Fibroblast of skin of back (primary cell): ENCODE data around the gene NDUFAF2.

Source experiments
- DNase-seq: peaks from one replicate; pipeline ENCODE4 v3.0.0-alpha.2; 2013

The NDUFAF2 gene

DNA sequence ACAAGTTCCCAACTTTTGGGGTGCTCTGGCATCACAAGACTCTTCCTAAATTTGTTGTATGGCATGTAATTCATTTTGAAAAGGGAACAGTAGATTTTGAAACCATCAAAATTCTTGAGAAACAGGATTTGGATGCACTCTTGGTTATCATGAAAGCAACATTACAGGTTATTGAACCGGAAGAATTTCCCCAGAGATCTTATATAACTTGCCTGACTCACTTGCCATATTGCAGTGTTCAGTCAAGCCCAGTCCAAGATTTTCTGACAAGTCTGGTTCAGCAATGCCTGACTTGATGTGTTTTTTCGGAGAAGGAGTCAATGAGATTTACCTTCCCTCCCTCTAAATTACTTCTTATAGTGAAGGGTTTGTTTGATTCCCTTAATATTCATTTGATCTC, 185.3 kb downstream of the NDUFAF2 start:
- DNase-seq = no peak

DNA sequence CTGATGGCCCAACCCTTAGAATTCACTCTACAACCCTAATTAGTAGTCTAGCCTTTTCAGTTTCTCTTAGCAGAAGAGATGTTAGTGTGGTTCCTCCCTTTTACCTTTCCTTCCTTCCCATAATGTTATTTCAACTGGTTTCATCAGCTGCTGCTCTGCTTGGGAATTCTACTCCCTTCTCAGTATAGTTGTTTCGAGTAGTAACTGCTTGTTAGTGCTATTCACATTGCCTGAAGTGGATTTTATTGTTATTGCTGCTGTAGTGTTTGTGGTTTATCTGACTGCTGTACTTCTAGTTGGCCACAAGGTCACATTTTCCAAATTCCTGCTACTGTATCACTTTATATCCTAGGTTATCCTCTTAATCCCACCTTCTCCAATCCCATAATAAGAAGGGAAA, 187.6 kb downstream of the NDUFAF2 start:
- DNase-seq = peak; percentile 24

DNA sequence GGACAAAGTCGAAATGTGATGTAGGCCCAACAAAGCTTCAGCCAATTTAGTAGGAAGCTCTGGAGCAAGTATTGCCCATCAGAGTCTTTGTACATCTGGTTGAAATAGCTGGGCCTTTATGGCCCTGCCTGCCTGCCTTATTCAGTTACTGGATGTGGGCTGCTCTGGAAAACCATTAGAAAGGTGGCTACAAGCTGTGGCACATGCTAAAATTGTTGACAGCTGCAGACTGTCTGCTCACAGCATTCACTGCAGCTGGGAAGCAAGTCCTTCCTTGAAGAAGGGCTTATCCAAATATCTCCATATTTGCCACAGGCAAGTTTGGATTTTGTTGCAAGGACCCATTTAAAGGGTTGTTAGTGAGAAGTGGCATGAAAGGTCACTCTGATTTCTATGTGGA, 192.8 kb downstream of the NDUFAF2 start:
- DNase-seq = no peak

DNA sequence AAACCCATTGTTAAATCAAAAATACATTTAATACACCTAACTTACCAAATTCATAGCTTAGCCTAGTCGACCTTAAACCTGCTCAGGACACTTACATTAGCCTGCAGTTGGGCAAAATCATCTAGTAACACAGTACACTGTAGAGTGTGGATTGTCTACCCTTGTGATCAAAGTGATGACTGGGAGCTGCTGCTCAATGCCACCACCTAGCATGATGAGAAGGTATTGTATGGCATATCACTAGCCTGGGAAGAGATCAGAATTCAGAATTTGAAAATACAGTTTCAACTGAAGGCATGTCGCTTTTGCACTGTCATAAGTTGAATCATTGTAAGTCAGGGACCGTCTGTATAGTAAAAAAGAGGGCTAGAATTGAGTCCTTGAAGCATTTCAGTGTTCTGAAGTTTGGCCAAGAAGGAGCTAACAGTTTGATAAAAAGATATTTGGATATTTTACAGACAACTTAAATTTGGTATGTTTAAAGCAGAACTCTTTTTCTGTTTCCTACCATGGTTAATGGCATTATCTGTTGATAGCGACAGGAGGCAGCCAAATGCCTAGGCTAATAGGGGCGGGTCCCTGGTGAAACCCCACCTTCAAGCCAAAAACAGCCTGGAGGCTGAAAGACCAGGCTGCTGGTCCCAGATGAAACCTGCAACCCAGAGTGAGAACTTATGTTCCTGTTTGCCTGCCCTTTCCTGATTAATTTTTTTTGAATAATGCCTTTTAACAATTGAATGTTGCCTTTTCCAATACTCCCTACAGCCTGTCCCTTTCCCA, 194.3 kb downstream of the NDUFAF2 start:
- no peak for DNase-seq

DNA sequence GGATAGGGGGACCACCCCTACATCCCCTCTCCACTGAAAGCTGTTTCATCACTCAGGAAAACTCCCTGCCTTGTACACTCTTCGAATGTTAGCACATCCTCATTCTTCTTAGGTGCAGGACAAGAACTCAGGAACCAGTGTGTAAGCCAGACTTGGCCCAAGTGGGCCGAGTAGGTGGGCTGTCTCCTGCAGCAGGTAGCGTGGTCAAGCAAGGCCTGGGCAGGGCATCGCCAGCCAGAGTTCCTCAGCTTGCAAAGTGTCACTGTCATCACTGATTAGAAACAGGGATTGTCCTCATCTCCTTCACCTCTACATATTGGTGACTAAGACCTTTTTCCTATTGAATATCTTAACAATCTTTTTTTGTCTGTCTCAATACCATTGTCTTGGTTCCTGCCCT, 194.9 kb downstream of the NDUFAF2 start:
- DNase-seq = no peak

DNA sequence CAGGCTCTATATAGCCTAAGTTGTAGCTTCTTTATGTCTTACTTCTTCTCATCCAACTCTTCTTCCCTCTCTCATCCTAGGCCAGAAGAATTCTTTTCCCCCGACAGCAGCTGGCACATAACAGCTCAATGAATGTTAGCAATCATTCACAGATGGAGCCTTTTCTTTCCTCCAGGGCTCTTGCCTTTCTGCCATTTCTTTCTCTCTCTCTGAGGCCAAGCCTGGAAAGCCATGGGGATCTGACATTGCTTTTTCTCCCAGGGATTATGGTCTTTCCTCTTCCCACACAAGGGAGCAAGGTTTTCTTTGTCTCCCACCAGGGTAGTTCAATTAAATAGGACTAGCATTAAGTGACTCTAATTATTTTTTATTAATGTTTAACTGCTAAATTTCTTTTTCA, 196.8 kb downstream of the NDUFAF2 start:
- DNase-seq = no peak

DNA sequence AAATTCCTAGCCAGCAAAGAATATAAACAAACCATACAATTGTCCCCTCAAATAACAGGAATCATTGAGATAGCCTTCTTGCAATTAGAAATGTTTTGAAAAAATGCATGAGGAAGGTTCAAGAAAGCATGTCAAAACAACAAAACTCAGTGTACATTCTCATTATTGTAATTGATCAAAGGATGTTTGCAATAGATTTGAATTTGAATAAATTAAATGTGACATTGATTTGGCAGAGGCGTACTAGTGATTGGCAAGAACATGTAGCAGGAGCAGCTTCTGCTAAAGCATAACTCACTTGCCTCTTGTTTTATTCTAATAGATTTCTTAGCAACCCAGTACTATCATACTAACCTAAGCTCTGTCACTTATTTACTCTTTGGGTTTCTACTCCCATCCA, 197.4 kb downstream of the NDUFAF2 start:
- no peak for DNase-seq

DNA sequence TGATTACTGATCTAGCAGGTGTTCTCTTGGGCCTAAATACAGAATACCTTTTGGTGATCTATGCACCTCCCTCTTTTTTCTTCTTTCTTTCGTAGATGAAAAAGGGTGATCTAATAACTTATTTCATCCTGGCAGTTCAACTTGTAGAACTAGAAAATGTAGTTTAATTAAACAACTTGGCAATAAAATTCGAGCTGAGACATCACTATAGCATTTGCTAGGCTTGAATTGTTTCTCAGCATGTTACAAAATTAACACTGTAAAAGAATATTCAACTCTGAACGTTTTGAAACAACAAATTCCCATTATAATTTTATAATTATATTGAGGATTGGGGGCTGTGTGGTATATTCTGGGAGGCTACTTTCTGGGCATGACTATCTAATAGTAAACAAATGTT, 197.8 kb downstream of the NDUFAF2 start:
- no peak for DNase-seq

DNA sequence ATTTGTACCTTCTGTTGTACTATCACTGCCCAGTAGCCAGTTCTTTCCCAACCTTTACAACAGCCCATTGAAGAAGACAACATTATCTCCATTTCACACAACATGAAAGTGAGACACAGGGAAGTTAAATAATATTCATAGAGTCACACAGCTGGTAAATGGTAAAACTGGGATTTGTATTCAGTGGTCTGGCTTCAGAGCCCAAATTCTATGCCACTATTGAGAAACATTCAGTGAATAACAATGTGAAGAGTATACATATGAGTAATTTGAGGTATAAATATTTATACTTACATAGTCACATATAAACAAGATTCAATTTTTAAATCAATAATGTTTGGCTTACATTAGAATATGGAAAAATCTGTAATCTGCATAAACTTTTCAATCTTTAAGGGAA, 203.5 kb downstream of the NDUFAF2 start:
- no peak for DNase-seq

DNA sequence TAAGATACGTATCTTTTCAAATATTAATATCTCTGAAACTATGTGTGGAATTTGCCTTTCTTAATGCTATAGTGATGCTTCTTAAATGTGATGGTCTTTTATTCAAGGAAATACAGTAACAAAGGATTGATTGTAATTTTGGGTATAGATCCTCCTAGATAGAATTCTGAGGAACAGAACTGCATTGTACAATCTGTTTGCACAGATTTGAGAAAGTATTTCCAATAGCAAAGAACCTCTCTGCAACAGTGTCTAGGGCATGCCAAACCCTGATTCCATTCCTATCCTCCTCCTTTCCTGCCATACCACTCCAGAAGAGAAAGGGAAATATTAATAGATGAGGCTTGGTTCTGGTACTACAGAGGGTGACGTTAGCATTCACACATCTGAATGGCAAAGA, 206.9 kb downstream of the NDUFAF2 start:
- no peak for DNase-seq

DNA sequence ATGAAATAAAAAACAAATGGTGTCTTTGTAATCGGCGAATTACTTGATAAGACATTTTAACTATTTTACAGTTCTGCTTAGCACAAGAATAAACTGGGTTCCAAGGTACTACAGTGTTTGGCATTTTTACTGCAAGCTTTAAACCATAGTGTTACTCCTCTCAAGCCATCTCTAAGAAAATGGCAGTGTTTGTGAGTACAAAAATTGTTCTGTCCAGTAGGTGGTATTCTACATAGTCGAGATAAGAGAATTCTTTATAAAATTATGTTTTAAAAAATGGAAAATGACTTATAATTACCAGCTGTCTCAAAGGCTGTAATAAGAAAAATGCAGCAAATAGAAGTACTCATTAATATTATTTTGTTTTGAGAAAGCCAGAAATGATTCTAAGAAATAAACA, 214.1 kb downstream of the NDUFAF2 start:
- DNase-seq = no peak

DNA sequence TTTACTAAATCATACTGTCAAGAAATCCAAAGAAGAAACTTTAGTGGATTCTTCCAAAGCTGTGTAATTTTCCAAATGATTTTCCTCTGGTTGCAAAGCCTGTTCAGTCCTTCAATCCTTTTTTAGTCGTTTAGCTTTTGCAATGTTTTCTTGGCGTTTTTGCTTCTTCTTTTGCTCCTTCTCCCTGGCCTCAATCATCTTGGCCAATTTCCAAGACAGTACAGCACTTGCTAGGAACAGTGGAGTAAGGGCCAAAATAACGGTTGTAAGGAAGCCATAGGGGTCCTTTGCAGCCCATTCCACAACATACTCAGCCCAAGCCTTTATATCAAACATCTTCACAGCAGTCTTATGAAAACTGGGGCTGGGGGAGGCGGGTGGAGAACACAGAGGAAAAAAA, 214.8 kb downstream of the NDUFAF2 start:
- DNase-seq = no peak

DNA sequence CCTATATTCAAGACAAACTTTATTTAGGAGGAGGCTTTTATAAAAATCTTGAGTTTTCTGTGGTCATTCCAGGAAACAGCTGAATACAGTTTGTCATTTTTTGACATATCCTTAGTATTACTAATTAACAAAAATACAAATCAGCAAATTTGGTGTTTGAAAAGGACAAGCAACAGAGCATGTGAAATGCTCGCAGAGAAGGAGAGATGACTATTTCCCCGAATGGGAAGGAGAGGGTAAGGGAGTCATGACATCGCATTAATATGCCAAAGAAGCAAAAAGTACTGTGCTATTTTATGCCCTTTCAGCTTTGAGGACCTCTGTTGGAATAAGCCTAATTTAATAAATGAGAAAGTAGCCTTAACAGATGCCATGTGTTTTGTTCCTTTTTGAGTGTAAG, 215.5 kb downstream of the NDUFAF2 start:
- DNase-seq = no peak

DNA sequence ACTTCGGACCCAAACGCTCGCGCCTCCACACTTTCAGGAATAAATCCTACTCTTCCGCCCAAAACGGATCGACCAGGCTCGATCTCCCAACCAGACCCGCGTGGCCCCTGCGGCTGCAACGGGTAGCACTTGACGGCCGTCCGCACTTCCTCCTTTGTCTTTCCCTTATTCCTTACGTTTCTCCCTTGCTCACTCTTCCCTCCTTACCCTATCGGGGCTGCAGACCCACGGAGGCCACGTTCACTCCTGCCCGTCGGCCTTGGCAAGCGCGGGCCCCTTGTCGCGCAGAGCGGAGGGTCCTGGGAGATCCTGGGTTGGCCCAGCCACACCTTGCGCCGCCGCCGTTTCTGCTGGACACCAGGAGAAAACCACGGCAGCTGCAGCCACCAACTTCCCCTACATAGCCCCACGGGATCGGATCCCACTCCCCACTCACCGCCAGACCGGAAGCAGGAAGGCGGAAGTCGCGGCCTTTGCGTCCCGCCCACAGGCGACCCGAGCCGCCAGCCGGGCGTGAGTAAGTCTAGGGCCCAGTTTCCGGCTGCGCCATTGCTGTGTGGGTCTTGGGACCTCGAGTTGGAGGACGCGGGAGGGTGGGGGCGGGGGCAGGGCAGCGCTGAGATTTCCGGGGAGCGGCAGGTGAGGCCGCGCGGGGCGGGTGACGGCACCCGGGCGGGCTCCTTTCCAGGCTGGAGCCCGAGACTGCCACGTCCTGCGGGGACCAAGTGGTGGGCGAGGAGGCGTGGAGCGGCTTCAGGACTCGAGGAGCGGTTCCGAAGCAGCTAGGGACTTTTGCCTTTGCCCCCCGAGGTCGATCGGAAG, 217.2 kb downstream of the NDUFAF2 start, which contains the start of gene SMIM15:
Gene SMIM15 (minus strand): TSS at position 459 of the 822 bp plus-strand sequence. CDS start 2,297 bp downstream, outside the sequence.
- peak; percentile 91 for DNase-seq

DNA sequence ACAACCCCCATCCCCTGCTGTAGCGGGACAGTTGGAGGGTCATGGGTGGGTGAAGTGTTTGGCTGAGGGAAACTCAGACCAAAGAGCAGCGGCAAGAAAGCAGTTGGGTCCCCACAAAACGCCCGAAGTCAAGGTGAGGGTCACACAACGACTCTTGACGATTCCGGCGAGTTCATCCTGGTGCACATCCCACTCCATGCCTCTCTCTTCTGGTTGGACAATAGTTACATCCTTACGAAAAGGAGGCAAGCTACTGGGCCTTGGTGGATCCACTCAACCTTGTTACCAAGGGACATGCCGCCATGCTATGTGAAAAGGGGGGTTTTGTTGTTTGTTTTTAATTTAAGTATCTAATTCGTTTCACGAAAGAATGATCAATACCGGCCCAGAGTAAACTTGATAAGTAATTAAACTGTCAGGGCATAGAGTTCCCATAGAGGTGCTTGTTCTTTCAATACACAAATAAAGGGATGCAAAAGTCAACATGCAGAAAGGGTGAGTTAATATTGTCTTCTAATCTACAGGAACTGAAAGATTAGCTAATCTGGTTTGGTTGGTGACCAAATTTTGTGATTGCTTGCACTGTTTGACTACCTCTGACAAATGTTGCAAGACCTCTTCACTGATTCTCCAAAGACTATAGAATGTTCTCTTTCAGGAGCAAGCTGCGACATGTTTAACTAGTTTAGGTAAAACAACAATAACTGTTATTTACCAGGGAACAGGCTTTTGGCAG, 218.0 kb downstream of the NDUFAF2 start:
- DNase-seq = peak; percentile 32

DNA sequence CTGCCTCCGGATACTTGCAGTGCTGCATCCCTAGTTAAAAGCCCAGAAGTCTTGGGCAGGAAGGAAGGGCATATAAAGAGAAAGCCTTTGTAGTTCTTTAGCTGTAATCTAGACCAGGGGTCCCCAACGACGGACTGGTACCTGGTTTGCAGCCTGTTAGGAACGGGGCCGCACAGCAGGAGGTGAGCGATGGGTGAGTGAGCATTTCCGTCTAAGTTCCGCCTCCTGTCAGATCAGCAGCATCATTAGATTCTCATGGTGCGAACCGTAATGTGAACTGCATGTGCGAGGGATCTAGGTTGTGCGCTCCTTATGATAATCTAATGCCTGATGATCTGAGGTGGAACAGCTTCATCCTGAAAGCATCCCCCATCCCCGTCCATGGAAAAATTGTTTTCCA, 218.9 kb downstream of the NDUFAF2 start:
- no peak for DNase-seq

DNA sequence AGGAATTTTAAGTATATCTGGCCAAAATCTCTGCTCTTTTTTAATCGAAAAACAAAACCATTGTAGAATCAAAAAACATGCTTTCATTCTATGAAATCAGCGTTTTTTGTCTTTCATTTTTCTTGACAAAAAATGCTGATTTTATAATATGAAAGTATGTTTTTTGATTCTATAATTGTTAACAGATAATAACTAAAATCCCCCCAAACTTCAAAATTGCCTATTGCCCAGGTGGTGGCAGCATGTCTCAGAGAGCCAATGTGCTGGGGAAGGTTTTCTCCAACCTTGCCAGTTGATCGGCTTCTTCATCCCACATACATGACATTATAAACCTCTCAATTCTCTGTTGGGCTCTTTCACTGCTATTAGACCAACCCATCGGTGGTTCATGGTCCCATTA, 222.4 kb downstream of the NDUFAF2 start:
- DNase-seq = peak; percentile 47

DNA sequence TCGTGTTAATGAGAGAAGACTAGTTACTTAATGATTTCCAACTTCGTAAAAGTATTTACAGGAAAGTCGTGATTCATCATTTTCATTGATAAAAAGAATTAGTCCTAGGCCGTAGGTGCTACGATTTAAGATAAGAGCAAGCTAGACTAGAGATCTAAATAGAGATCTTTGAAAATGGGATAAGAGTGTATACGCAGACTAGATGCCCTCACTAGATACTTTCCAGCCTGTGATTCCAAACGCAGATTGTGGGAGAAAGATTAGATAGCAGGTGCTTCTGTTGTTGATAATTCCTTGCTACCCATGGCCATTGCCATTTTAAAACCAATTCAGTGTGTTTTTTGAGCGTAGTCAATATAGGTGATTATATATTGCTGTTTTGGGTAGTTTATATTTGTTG, 223.9 kb downstream of the NDUFAF2 start:
- no peak for DNase-seq

DNA sequence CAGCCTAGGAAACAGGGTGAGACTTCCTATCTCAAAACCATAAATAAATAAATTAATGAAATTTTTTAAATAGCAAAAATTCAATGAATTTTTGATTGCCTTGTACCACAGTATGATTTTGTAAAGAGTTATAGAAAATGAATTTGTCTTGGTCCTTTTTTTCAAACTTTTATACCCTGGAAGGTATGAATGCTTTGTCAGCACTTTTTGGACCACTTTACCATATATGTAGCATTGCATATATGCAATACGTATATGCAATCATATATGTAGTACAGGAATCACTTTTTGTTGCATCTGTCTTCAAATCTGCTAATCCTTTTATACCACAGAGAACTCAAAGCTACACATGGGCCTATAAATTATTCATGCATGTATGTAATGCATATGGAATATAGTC, 226.5 kb downstream of the NDUFAF2 start:
- DNase-seq = no peak

DNA sequence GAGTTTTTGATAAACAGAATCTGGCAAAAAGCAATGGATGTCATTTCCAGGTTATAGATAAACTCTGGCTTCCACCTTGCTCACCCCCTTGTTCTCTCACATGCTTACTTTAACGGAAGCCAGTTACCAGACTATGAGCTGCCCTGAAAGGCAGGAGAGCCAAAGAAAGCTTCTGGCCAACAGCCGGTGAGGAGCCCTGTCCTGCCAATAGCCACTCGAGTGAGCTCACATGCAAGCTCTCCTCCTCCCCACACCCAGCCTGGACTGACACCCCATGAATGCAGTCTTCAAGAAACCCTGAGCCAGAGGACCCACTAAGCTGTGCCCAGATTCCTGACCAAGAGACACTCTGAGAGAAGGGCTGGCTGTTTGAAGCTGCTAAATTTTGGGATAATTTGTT, 231.6 kb downstream of the NDUFAF2 start:
- no peak for DNase-seq

DNA sequence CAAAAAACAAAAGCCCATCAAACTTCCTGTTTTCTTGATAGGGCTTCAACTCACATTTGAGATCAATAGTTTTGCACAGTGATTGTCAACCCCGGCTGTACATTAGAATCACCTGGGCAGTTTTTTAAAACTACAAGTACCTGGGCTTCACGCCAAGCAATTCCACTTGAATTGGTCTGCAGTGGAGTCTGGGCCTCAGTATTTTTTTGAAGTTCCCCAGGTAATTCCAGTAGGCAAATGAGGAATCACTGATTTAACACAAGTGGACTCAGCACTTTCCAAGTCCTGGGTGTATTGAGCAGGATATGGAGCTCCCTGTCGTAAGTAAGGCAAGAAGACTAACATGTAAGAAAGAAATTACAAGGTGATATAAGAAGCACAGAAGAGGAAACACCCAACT, 232.1 kb downstream of the NDUFAF2 start:
- no peak for DNase-seq

DNA sequence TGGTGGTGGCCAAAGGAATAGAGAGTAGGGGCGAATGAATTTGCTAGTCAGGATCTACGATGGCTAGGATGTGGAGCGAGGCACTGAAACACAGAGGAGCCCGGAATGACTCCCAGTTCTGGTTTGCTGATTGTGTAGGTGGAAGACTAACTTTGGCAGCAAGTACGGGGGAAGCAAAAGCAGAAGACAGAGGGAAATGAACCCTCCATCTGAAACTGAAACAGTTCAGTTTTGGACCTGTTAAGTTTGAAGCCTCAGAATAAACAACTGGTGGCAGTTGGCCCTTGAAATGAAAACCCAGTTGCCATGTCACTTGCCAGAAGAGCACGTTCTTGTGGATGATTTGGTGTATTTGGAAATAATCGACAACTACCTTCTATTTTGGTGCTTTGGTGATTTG, 232.7 kb downstream of the NDUFAF2 start:
- no peak for DNase-seq

DNA sequence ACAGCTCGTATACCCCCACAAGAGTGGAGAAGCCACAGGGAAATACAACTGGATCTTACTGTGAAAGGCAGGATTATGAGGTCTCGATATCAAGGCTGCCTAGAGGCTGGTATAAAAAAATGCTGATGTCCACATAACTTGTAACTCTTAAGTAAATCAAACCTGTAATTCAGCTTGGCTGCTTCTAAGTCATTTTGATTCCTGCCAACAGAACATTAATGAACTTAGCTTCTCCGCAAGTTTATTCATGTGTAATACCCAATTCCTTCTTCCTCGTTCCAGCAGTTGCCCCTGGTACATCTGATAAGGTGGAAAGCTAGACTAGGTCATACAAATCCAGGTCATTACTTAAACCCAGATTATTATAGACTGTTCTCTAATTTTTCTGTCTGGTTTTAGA, 233.7 kb downstream of the NDUFAF2 start:
- DNase-seq = no peak
